ENCODE data around the gene ZNF581.

The ZNF581 gene

DNA sequence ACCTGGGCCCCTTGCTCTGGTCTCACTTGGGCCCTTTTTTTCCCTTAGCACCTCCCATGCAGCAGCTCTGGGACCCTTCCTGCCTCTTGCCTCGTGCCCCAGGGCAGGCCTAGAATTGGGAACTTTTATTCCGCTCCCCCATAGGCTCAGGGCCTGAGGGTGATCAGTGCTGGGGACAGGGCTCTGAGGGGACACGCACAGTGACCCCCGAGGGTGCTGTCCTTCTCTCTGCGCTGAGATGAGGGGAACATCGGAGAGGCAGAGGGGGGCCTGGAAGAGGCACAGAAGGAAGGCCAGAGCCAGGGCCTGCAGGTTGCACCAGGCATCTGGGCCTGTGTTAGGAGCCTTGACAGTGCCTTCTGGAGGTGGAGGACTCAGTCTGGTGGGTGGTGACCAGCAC is 42.3 kb downstream of the ZNF581 start:
- TF ChIP-seq, protein P1, sequence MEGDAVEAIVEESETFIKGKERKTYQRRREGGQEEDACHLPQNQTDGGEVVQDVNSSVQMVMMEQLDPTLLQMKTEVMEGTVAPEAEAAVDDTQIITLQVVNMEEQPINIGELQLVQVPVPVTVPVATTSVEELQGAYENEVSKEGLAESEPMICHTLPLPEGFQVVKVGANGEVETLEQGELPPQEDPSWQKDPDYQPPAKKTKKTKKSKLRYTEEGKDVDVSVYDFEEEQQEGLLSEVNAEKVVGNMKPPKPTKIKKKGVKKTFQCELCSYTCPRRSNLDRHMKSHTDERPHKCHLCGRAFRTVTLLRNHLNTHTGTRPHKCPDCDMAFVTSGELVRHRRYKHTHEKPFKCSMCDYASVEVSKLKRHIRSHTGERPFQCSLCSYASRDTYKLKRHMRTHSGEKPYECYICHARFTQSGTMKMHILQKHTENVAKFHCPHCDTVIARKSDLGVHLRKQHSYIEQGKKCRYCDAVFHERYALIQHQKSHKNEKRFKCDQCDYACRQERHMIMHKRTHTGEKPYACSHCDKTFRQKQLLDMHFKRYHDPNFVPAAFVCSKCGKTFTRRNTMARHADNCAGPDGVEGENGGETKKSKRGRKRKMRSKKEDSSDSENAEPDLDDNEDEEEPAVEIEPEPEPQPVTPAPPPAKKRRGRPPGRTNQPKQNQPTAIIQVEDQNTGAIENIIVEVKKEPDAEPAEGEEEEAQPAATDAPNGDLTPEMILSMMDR (conservative IDR thresholded peaks at IDR 0.05; ENCODE audit: control insufficient read depth, insufficient read depth, low read depth, low read length): no peak
- no peak for DNase-seq (ENCODE audit: low read depth)
- no peak overlapping the region for H3K4me3 ChIP-seq (ENCODE audit: control insufficient read depth, low read depth, low read length)

DNA sequence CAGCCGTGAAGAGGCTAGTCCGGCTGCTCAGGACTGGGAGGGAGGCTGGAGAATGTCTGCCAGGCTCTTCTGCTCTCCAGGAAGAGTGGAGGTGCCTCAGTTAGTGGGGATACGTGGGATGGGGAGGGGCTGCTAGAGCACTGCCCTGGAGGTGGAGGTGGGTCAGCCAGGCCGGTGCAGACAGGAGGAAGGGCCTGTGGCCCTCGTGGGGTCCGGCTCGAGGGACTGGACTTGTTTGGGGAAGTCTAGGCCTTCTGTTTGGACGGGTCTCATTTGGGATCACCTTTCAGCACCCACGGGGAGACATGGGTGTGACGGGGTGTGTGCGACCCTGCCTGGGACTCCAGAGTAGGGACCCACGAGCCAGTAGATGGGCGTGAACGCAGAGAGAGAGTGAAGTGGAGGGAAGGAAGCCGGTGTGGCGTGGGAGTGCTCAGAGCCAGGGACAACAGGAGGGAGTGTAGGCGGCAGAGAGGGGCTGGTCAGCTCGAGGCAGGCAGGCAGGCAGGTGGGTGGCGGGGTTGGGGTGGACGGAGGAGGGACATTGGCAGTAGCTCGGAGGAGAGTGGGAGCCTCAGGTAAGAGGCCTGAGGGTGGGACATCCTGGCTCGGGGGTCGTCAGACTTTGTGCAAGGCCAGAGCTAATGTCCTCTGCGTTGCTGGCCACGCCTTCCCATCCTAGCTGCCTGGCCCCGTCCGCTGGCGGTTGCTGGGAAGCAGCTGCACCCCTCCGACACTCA is 43.0 kb downstream of the ZNF581 start:
- DNase-seq (ENCODE audit: low read depth): no peak
- no peak overlapping the region for H3K4me3 ChIP-seq (ENCODE audit: control insufficient read depth, low read depth, low read length)
- TF ChIP-seq, protein P1 (conservative IDR thresholded peaks at IDR 0.05; ENCODE audit: control insufficient read depth, insufficient read depth, low read depth, low read length): no peak

DNA sequence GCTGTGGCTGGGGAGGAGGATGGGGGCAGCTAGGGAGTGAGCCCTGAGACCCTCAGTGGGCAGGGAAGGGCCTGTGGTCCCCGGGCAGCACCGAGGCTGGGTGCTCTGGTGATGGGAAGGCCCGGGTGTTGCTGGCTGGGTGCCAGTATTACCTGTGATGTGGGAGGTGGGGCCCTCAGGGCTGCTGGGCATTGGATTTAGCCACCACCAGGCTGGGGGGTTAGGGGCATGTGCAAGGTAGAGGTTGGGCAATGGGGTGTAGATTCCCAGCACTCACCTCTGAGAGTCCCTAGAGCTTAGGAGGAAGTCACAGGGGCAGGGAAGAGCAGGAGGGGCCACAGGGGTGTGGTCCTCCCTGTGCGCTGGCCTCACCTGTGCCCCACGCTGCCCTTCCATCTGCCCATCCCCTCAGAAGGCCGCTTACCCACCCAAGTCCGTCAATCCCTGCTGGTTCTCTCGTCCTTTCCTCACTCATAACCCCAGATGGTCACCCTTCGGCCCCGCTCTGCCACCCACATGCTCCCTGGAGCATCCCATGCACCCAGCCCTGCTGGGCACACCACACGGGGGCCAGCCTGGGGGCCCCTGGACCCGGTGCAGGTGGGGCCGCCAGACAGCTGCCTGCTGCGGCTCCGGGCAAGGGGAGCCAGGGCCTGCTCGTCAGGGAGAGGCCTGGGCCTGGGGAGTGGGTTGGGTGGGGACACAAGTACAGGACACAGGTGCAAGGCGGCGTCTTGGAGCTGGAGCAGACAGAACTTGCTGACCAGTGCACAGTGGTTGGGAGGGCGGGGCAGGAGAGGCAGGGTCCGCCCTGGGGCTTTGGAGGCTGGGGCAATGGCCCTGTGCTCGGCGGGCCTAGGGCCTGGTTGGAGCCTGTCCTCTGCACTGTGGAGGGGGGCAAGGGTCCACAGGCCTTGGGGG is 44.1 kb downstream of the ZNF581 start:
- H3K4me3 ChIP-seq (ENCODE audit: control insufficient read depth, low read depth, low read length): no peak overlapping the region
- DNase-seq (ENCODE audit: low read depth): no peak
- TF ChIP-seq, protein P1 (conservative IDR thresholded peaks at IDR 0.05; ENCODE audit: control insufficient read depth, insufficient read depth, low read depth, low read length): no peak

DNA sequence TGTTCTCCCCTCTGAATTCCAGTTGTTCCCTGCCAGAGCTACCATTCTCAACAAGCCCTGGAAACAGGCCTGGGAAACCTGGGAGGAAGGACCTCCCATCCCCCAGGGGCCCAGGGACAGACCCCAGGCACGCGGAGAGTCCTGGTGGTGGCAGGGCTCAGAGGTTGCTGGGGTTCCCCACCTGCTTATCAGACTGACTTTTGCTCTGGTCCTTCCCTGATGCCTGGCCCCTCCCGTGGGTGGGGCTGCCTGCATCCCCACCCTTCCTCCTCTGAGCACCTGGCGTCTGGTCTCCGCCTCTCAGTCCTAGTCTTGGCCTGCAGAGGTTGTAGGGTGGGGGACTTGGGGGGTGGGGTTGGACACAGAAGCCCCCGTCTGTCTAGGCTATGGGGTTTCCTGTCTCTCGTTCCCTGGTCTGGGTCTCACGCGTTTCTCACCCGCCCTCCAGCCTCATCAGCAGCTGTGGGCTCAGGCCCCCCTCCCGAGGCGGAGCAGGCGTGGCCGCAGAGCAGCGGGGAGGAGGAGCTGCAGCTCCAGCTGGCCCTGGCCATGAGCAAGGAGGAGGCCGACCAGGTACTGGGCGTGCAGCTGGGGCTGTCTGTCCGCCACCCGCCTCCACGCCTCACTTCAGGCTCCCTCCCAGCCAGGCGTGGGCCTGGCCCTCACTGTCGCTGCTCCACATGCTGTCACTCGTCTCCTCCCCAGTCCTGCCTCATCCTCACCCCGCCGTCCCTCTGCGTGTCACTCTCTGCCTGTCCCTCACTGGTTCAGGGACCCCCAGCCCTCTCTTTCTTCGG is 45.2 kb downstream of the ZNF581 start:
- H3K4me3 ChIP-seq (ENCODE audit: control insufficient read depth, low read depth, low read length): no peak overlapping the region
- TF ChIP-seq, protein P1 (conservative IDR thresholded peaks at IDR 0.05; ENCODE audit: control insufficient read depth, insufficient read depth, low read depth, low read length): no peak
- DNase-seq (ENCODE audit: low read depth): no peak

DNA sequence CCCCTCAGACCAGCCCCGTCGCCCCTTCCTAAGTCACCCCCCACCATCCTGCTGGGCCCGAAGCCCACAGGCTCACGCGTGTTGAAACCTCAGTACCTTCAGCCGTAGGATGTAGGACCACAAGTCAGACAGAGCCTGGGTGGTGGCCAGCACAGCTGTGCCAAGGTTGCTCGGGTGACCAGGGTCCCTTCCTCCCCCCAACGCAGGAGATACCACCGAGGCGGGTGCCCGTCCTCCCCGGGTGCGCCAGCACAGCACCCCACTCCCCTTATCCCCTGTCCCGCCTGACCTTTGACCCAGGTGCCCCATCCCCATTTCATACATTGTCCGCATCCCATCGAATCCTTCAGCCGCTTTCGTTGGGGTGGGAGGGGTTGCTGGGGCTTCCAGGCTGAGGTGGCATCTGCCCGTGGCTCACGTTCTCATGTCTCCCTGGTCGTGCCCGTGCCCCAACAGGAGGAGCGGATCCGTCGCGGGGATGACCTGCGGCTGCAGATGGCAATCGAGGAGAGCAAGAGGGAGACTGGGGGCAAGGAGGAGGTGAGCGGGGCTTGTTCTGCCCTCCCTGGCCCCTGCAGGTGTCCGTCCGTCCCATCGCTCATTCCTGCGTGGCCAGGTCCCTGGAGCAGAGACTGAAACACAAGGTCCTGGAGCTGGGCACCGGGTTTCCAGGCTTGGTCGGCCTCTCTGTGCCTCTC is 46.1 kb downstream of the ZNF581 start:
- no peak for DNase-seq (ENCODE audit: low read depth)
- H3K4me3 ChIP-seq (ENCODE audit: control insufficient read depth, low read depth, low read length): no peak overlapping the region
- TF ChIP-seq, protein P1 (conservative IDR thresholded peaks at IDR 0.05; ENCODE audit: control insufficient read depth, insufficient read depth, low read depth, low read length): no peak
